ENCODE data around the gene CROCC.

DNA sequence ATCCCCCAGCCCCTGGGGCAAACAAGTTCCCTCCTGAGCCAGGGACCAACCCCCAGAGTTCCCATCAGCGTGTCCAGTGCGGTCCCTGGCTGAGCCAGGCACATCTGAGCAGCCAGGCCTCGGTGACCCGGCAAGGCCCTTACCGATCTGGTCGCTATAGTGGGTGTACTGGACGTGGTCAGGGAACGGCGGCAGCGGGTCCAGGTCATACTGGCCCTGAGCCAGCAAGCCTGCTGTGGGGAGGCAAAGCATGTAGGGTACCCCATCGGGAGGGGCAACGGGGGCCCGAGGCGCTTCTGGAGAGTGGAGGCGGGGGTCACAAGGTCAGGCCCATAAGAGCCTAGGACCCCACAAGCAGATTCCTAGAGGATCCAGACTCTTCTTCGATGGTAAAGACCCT is 55.2 kb downstream of the CROCC start:
- TF ChIP-seq CTCF (IDR thresholded peaks at IDR 0.05; ENCODE audit: low read depth, low read length, missing input control) (no peak), SP1 (IDR thresholded peaks at IDR 0.05) (no peak), YY1 (IDR thresholded peaks at IDR 0.05) (no peak), MAX (IDR thresholded peaks at IDR 0.05) (no peak), RAD21 (IDR thresholded peaks at IDR 0.05) (no peak)
- TF ChIP-seq, protein P1, sequence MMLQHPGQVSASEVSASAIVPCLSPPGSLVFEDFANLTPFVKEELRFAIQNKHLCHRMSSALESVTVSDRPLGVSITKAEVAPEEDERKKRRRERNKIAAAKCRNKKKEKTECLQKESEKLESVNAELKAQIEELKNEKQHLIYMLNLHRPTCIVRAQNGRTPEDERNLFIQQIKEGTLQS (IDR thresholded peaks at IDR 0.05): no peak
